Chondrocyte (in vitro differentiated cells): ENCODE results near the gene PSMB1. TPM values are rescaled to one million over a fixed set of nuclear protein-coding genes. Genes with fewer than 3 reads are reported as not detected.

ENCODE experiments used
- DNase-seq: peaks from one replicate; pipeline ENCODE4 v3.0.0; 2021; ENCODE audit warnings: mixed read lengths, low spot score
- H3K27ac Mint-ChIP-seq: one replicate; pipeline ENCODE4 v1.8.0; 2021; ENCODE audit warnings: mild to moderate bottlenecking, moderate library complexity, mixed read lengths; ENCODE audit not compliant: unreplicated experiment
- H3K27me3 Mint-ChIP-seq: 2 replicates; pipeline ENCODE4 v1.8.0; 2021; ENCODE audit warnings: low read depth, mixed read lengths
- H3K36me3 Mint-ChIP-seq: 2 replicates; pipeline ENCODE4 v1.8.0; 2021; ENCODE audit warnings: low read depth, mixed read lengths
- H3K4me1 Mint-ChIP-seq: 2 replicates; pipeline ENCODE4 v1.8.0; 2021; ENCODE audit warnings: low read depth, mild to moderate bottlenecking, mixed read lengths
- H3K4me3 Mint-ChIP-seq: one replicate; pipeline ENCODE4 v1.8.0; 2021; ENCODE audit warnings: mild to moderate bottlenecking, moderate library complexity, mixed read lengths; ENCODE audit not compliant: unreplicated experiment
- H3K9me3 Mint-ChIP-seq: 2 replicates; pipeline ENCODE4 v1.8.0; 2021; ENCODE audit warnings: low read depth, mixed read lengths
- CTCF ChIP-seq: fragments of 200-600 bp; sonication (generic); IDR thresholded peaks from 2 replicates; pipeline ENCODE4 v1.5.0; 2021; ENCODE audit warnings: antibody characterized with exemption, mild to moderate bottlenecking, moderate library complexity
- total RNA-seq: library from RNA; stranded (reverse); gene quantifications from 3 replicates; pipeline ENCODE4 v1.2.1, GENCODE V29; 2021

The PSMB1 gene
- total RNA-seq, 1 donor from 2014 or later = 137 TPM

GRCh38 chr6:170564936-170565530 is 11.9 kb upstream of the PSMB1 start:
- Mint-ChIP-seq H3K9me3 (no peaks in the 10 kb centered on the region), H3K27ac (no peak overlapping the region), H3K36me3 (peaks cover 20% of the 10 kb centered on the region), H3K4me3 (no peak overlapping the region), H3K4me1 (no peaks in the 10 kb centered on the region), H3K27me3 (no peaks in the 10 kb centered on the region)
- DNase-seq = no peak
- no peak for TF ChIP-seq CTCF

- H3K9me3 Mint-ChIP-seq = no peaks in the 10 kb centered on the region
Observed at GRCh38 chr6:170561555-170561954, 8.4 kb upstream of the PSMB1 start.

GRCh38 chr6:170555305-170555704 is 2.2 kb upstream of the PSMB1 start:
- no peak overlapping the region for H3K4me3 Mint-ChIP-seq

More at GRCh38 chr6:170561555-170561954, 8.4 kb upstream of the PSMB1 start:
- Mint-ChIP-seq H3K4me3 (no peak overlapping the region), H3K36me3 (peaks cover 19% of the 10 kb centered on the region), H3K27ac (no peak overlapping the region), H3K4me1 (no peaks in the 10 kb centered on the region), H3K27me3 (no peaks in the 10 kb centered on the region)
- no peak for TF ChIP-seq CTCF
- no peak for DNase-seq

GRCh38 chr6:170554796-170555137 is 1.7 kb upstream of the PSMB1 start:
- H3K4me1 Mint-ChIP-seq = peaks cover 4% of the 10 kb centered on the region
- H3K27me3 Mint-ChIP-seq = no peaks in the 10 kb centered on the region
- no peak overlapping the region for H3K27ac Mint-ChIP-seq
- no peak overlapping the region for H3K4me3 Mint-ChIP-seq
- peaks cover 7% of the 10 kb centered on the region for H3K36me3 Mint-ChIP-seq
- no peak for TF ChIP-seq CTCF
- no peaks in the 10 kb centered on the region for H3K9me3 Mint-ChIP-seq
- no peak for DNase-seq

More at GRCh38 chr6:170555305-170555704, 2.2 kb upstream of the PSMB1 start:
- H3K9me3 Mint-ChIP-seq = no peaks in the 10 kb centered on the region
- DNase-seq = no peak
- TF ChIP-seq CTCF = no peak
- H3K36me3 Mint-ChIP-seq = peaks cover 9% of the 10 kb centered on the region
- H3K27me3 Mint-ChIP-seq = no peaks in the 10 kb centered on the region
- peaks cover 4% of the 10 kb centered on the region for H3K4me1 Mint-ChIP-seq
- no peak overlapping the region for H3K27ac Mint-ChIP-seq

- H3K36me3 Mint-ChIP-seq = peaks cover 7% of the 10 kb centered on the region
- no peaks in the 10 kb centered on the region for H3K9me3 Mint-ChIP-seq
- H3K4me1 Mint-ChIP-seq = peaks cover 4% of the 10 kb centered on the region
Observed at GRCh38 chr6:170554013-170554795, 1.1 kb upstream of the PSMB1 start, which contains the start of gene TBP. TSS of gene TBP (plus strand) at chr6:170554369. CDS start at chr6:170557030, 2,661 bp downstream.

More at GRCh38 chr6:170554013-170554795, 1.1 kb upstream of the PSMB1 start, which contains the start of gene TBP:
- TF ChIP-seq CTCF = no peak
- DNase-seq = peak; percentile 97
- Mint-ChIP-seq H3K27me3 (no peaks in the 10 kb centered on the region), H3K4me3 (no peak within 1 kb of the TSS), H3K27ac (no peak within 1 kb of the TSS)
